Measurements from ENCODE around the gene CASQ2. TPM values are rescaled to one million over a fixed set of nuclear protein-coding genes. Genes with fewer than 3 reads are reported as not detected.

The CASQ2 gene
- total RNA-seq, 1 donor = not detected

GRCh38 chr1:115740811-115741210 lies 27.7 kb downstream of the CASQ2 start:
- no peak for TF ChIP-seq CTCF (IDR thresholded peaks at IDR 0.05; ENCODE audit: insufficient read depth, low read depth, low read length)
- no peak overlapping the region for H3K4me3 ChIP-seq (ENCODE audit: low read depth, low read length)
- no peak for DNase-seq (ENCODE audit: low read depth)

- no peak for TF ChIP-seq CTCF (IDR thresholded peaks at IDR 0.05; ENCODE audit: insufficient read depth, low read depth, low read length)
- H3K4me3 ChIP-seq (ENCODE audit: low read depth, low read length) = no peak overlapping the region
- no peak for DNase-seq (ENCODE audit: low read depth)
These were observed 36.2 kb downstream of the CASQ2 start for GRCh38 chr1:115732316-115732715.

GRCh38 chr1:115729756-115730155 lies 38.8 kb downstream of the CASQ2 start:
- no peak overlapping the region for H3K4me3 ChIP-seq (ENCODE audit: low read depth, low read length)
- no peak for TF ChIP-seq CTCF (IDR thresholded peaks at IDR 0.05; ENCODE audit: insufficient read depth, low read depth, low read length)
- no peak for DNase-seq (ENCODE audit: low read depth)

GRCh38 chr1:115728341-115728740 lies 40.2 kb downstream of the CASQ2 start:
- no peak for TF ChIP-seq CTCF (IDR thresholded peaks at IDR 0.05; ENCODE audit: insufficient read depth, low read depth, low read length)
- no peak overlapping the region for H3K4me3 ChIP-seq (ENCODE audit: low read depth, low read length)
- no peak for DNase-seq (ENCODE audit: low read depth)

- TF ChIP-seq CTCF (IDR thresholded peaks at IDR 0.05; ENCODE audit: insufficient read depth, low read depth, low read length) = no peak
- peak; percentile 100 for DNase-seq (ENCODE audit: low read depth)
- H3K4me3 ChIP-seq (ENCODE audit: low read depth, low read length) = no peak overlapping the region
These were observed 40.7 kb downstream of the CASQ2 start for GRCh38 chr1:115727706-115728249.

GRCh38 chr1:115726570-115726969 lies 41.9 kb downstream of the CASQ2 start:
- H3K4me3 ChIP-seq (ENCODE audit: low read depth, low read length) = no peak overlapping the region
- TF ChIP-seq CTCF (IDR thresholded peaks at IDR 0.05; ENCODE audit: insufficient read depth, low read depth, low read length) = no peak
- no peak for DNase-seq (ENCODE audit: low read depth)

GRCh38 chr1:115726161-115726560 lies 42.4 kb downstream of the CASQ2 start:
- peak; percentile 83 for DNase-seq (ENCODE audit: low read depth)
- TF ChIP-seq CTCF (IDR thresholded peaks at IDR 0.05; ENCODE audit: insufficient read depth, low read depth, low read length) = no peak
- H3K4me3 ChIP-seq (ENCODE audit: low read depth, low read length) = no peak overlapping the region
